Measurements from ENCODE around the gene GTF2F2. TPM values are rescaled to one million over a fixed set of nuclear protein-coding genes. Genes with fewer than 3 reads are reported as not detected.
A peak's percentile ranks its signal among the peaks of the same experiment; 100 is the strongest.

The GTF2F2 gene
- total RNA-seq, 3 donors from 2014 or later (not counting 1 experiment from before 2014, with no cell fraction given) = 13.6 to 16.4 (median 15.7) TPM

- no peak overlapping the region for H3K27ac ChIP-seq (ENCODE audit: low read length)
- H3K9me3 Mint-ChIP-seq = peaks cover 0 to 4% of the 10 kb centered on the region in 2 donors
- WGBS (ENCODE audit: insufficient coverage) = 58% methylated on average over 7 of the region's 7 CpGs
Observed at GRCh38 chr13:45280751-45281634, 160.7 kb downstream of the GTF2F2 start.

GRCh38 chr13:45282994-45283393, 162.7 kb downstream of the GTF2F2 start:
- TF ChIP-seq CTCF (IDR thresholded peaks at IDR 0.05) = no peak
- intact Hi-C loops (cut with micrococcal nuclease) = no loop called here
- Histone ChIP-seq H3K27ac (ENCODE audit: low read length) (no peak overlapping the region), H3K36me3 (ENCODE audit: control insufficient read depth, insufficient read depth, low read length) (peaks cover 13% of the 10 kb centered on the region), H3K4me3 (ENCODE audit: low read length) (no peak overlapping the region), H3K9me3 (ENCODE audit: control insufficient read depth, insufficient read depth, low read length) (no peaks in the 10 kb centered on the region), H3K27me3 (ENCODE audit: control insufficient read depth, insufficient read depth, low read length) (no peaks in the 10 kb centered on the region), H3K4me1 (ENCODE audit: control insufficient read depth, insufficient read depth, low read length) (no peaks in the 10 kb centered on the region)
- ATAC-seq (no peak), DNase-seq (no peak)
- Mint-ChIP-seq H3K36me3 (peaks cover 7% of the 10 kb centered on the region), H3K27me3 (ENCODE audit: low read depth in 2 of 2) (no peaks in the 10 kb centered on the region), H3K27ac (no peak overlapping the region), H3K4me3 (no peak overlapping the region), H3K4me1 (no peaks in the 10 kb centered on the region), H3K9me3 (no peaks in the 10 kb centered on the region)
- WGBS (ENCODE audit: insufficient coverage) = 83% methylated on average over 3 of the region's 3 CpGs

More at GRCh38 chr13:45280751-45281634, 160.7 kb downstream of the GTF2F2 start:
- H3K36me3 Mint-ChIP-seq = no peaks in the 10 kb centered on the region
- peak; percentile 13 for TF ChIP-seq CTCF (IDR thresholded peaks at IDR 0.05)
- intact Hi-C loops (cut with micrococcal nuclease) = loop anchor here (1.0 kb wide), 1 partner anchor 234 kb away; no protein-coding TSS in a partner anchor
- H3K4me3 ChIP-seq (ENCODE audit: low read length) = no peak overlapping the region
- no peaks in the 10 kb centered on the region for H3K27me3 ChIP-seq (ENCODE audit: control insufficient read depth, insufficient read depth, low read length)
- H3K36me3 ChIP-seq (ENCODE audit: control insufficient read depth, insufficient read depth, low read length) = peaks cover 9% of the 10 kb centered on the region
- H3K27ac Mint-ChIP-seq = no peak overlapping the region
- peaks cover 0 to 7% of the 10 kb centered on the region in 2 donors for H3K4me1 Mint-ChIP-seq
- ATAC-seq (peak; percentile 43 to 78 (median 73)), DNase-seq (peak in 1 of 2 donors; percentile 59)
- no peak overlapping the region for H3K4me3 Mint-ChIP-seq
- no peaks in the 10 kb centered on the region for H3K9me3 ChIP-seq (ENCODE audit: control insufficient read depth, insufficient read depth, low read length)
- H3K27me3 Mint-ChIP-seq (ENCODE audit: low read depth in 2 of 2) = no peaks in the 10 kb centered on the region
- H3K4me1 ChIP-seq (ENCODE audit: control insufficient read depth, insufficient read depth, low read length) = no peaks in the 10 kb centered on the region

GRCh38 chr13:45289936-45290563, 169.7 kb downstream of the GTF2F2 start:
- Histone ChIP-seq H3K9me3 (ENCODE audit: control insufficient read depth, insufficient read depth, low read length) (no peaks in the 10 kb centered on the region), H3K4me3 (ENCODE audit: low read length) (no peak overlapping the region), H3K27me3 (ENCODE audit: control insufficient read depth, insufficient read depth, low read length) (no peaks in the 10 kb centered on the region), H3K27ac (ENCODE audit: low read length) (no peak overlapping the region), H3K36me3 (ENCODE audit: control insufficient read depth, insufficient read depth, low read length) (peaks cover 9% of the 10 kb centered on the region), H3K4me1 (ENCODE audit: control insufficient read depth, insufficient read depth, low read length) (no peaks in the 10 kb centered on the region)
- no peaks in the 10 kb centered on the region for H3K27me3 Mint-ChIP-seq (ENCODE audit: low read depth in 2 of 2)
- H3K4me3 Mint-ChIP-seq = no peak overlapping the region
- no peak for DNase-seq
- no peak for ATAC-seq
- intact Hi-C loops (cut with micrococcal nuclease) = no loop called here
- WGBS (ENCODE audit: insufficient coverage) = 95% methylated on average over 2 of the region's 3 CpGs
- TF ChIP-seq CTCF (IDR thresholded peaks at IDR 0.05) = no peak
- H3K9me3 Mint-ChIP-seq = no peaks in the 10 kb centered on the region
- H3K36me3 Mint-ChIP-seq = peaks cover 7% of the 10 kb centered on the region
- H3K4me1 Mint-ChIP-seq = no peaks in the 10 kb centered on the region
- no peak overlapping the region for H3K27ac Mint-ChIP-seq
